Measurements from ENCODE around the gene MED22.
"Not testable (repeated sequence)": the region's sequence is repeated elsewhere in the genome, so short reads cannot be mapped to it uniquely, and the experiment has no call there.

MED22 gene

DNA sequence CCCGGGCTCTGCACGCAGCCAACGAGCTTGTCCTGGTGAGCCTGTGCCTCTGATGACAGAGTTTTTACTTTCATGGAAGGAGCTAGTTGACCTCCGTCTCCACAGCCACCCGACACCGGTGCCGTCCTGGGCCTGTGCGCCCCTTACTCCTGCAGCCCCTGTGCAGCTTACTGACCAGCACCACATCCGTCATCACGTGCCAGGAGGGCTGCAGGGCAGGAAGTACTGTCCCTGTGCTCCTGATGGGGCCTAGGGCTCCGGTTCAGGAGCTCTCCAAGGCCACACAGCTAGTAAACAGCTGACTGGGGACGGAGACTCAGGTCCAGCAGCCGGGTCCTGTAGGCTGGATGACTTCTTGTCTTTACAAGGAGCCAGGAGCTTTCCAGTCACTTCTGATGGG, 38.4 kb upstream of the MED22 start:
- Histone ChIP-seq H3K4me3 (ENCODE audit: low read length) (no peak overlapping the region), H3K9me3 (ENCODE audit: control insufficient read depth, low read length) (no peaks in the 10 kb centered on the region), H3K36me3 (ENCODE audit: control insufficient read depth, insufficient read depth, low read length, severe bottlenecking) (no peaks in the 10 kb centered on the region), H3K27me3 (replicated peaks; ENCODE audit: control insufficient read depth, insufficient read depth, low read length) (peaks cover 6% of the 10 kb centered on the region), H3K4me1 (ENCODE audit: control insufficient read depth, insufficient read depth, low read length) (no peaks in the 10 kb centered on the region), H3K9ac (ENCODE audit: low read length) (no peak overlapping the region)
- DNase-seq (ENCODE audit: low read depth) = no peak

DNA sequence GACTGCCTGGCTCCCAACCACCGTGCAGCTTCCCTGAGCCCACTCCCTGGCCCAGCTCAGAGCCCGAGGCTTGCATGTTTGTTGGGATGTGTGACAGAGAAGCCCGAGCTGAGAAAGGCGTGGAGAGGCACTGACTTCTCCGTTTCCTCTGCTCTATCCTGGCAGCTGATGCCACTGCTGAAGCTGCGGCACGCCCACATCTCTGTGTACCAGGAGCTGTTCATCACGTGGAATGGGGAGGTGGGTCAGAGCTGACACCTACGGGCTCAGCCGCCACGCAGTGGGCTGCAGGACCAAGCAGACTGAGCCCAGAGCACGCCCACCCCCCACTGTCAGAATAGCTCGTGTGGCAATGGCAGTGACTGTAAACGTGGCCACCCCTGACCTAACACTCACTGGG, 37.5 kb upstream of the MED22 start:
- no peak for DNase-seq (ENCODE audit: low read depth)
- H3K36me3 ChIP-seq (ENCODE audit: control insufficient read depth, insufficient read depth, low read length, severe bottlenecking) = no peaks in the 10 kb centered on the region
- H3K4me3 ChIP-seq (ENCODE audit: low read length) = no peak overlapping the region
- peaks cover 4% of the 10 kb centered on the region for H3K27me3 ChIP-seq (replicated peaks; ENCODE audit: control insufficient read depth, insufficient read depth, low read length)
- H3K4me1 ChIP-seq (ENCODE audit: control insufficient read depth, insufficient read depth, low read length) = no peaks in the 10 kb centered on the region
- H3K9ac ChIP-seq (ENCODE audit: low read length) = no peak overlapping the region
- no peaks in the 10 kb centered on the region for H3K9me3 ChIP-seq (ENCODE audit: control insufficient read depth, low read length)

DNA sequence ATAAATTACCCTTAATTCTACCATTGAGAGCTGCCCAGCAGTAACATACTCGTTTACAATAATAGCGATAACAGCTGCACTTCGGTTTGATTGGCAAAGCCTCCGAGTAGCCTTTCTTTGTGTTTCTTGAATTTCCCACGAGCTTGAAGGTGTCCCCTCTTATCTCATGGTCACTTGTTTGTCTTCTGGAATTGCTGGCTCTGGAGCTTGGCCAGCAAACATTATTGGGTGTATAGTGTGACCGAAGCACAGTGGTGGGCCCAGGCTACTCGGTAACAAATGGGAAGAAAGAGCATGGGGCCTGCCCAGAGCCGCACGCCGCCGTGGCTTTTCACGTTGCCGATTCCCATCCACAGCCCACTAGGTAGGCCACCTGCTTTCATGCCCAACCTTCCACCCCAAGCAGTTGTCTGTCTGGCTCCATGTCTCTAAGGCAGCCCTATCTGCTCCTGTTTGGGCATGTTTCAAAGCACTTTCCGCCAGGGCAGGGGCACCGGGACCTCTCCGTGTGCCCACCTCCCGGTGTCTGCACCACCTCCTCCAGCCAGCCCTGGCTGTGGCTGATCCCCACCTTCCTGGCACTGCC, 36.9 kb upstream of the MED22 start:
- Histone ChIP-seq H3K4me3 (ENCODE audit: low read length) (no peak overlapping the region), H3K4me1 (ENCODE audit: control insufficient read depth, insufficient read depth, low read length) (no peaks in the 10 kb centered on the region), H3K9me3 (ENCODE audit: control insufficient read depth, low read length) (no peaks in the 10 kb centered on the region), H3K27me3 (replicated peaks; ENCODE audit: control insufficient read depth, insufficient read depth, low read length) (no peaks in the 10 kb centered on the region), H3K9ac (ENCODE audit: low read length) (no peak overlapping the region), H3K36me3 (ENCODE audit: control insufficient read depth, insufficient read depth, low read length, severe bottlenecking) (no peaks in the 10 kb centered on the region)
- no peak for DNase-seq (ENCODE audit: low read depth)

GRCh38 chr9:133383438-133383837, 35.5 kb upstream of the MED22 start:
- Histone ChIP-seq H3K4me3 (ENCODE audit: low read length) (no peak overlapping the region), H3K27me3 (replicated peaks; ENCODE audit: control insufficient read depth, insufficient read depth, low read length) (no peaks in the 10 kb centered on the region), H3K9ac (ENCODE audit: low read length) (no peak overlapping the region), H3K36me3 (ENCODE audit: control insufficient read depth, insufficient read depth, low read length, severe bottlenecking) (no peaks in the 10 kb centered on the region), H3K9me3 (ENCODE audit: control insufficient read depth, low read length) (no peaks in the 10 kb centered on the region), H3K4me1 (ENCODE audit: control insufficient read depth, insufficient read depth, low read length) (peaks cover 6% of the 10 kb centered on the region)
- no peak for DNase-seq (ENCODE audit: low read depth)

DNA sequence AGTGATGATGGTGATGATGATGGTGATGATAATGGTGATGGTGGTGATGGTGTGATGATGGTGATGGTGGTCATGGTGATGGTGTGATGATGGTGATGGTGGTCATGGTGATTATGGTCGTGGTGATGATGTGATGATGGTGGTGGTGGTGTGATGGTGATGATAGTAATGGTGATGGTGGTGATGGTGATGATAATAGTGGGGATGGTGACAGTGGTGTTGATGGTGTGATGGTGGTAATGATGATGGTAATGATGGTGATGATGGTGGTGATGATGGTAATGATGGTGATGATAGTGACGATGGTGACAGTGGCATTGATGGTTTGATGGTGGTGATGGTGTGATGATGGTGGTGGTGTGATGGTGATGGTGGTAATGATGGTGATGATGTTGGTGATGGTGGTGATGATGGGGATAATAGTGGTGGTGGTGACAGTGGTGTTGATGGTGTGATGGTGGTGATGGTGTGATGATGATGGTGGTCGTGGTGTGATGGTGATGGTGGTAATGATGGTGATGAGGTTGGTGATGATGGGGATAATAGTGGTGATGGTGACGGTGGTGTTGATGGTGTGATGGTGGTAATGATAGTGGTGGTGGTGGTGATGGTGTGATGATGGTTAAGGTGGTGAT, 34.7 kb upstream of the MED22 start:
- Histone ChIP-seq H3K9ac (ENCODE audit: low read length) (no peak overlapping the region), H3K4me3 (ENCODE audit: low read length) (no peak overlapping the region)
- DNase-seq (ENCODE audit: low read depth) = no peak

DNA sequence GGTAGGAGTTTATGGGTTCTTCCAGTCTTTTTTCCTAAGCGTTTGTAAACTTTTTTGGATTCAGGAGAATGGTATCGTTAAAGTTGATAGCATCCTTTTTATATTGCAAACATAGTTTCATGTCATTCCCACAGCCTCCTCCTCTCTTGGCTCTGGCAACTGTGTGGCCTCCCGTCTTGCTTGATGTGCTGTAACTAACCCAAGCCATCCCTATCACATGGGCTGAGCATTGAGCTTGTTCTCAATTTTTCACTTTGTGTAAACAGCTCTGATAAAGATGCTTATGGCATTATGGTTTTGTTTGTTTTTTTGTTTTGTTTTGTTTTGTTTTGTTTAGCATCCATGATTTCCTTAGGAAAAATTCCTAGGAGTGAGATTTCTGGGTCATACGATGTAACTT, 32.8 kb upstream of the MED22 start:
- no peak for DNase-seq (ENCODE audit: low read depth)
- Histone ChIP-seq H3K9ac (ENCODE audit: low read length) (no peak overlapping the region), H3K36me3 (ENCODE audit: control insufficient read depth, insufficient read depth, low read length, severe bottlenecking) (no peaks in the 10 kb centered on the region), H3K9me3 (ENCODE audit: control insufficient read depth, low read length) (no peaks in the 10 kb centered on the region), H3K4me1 (ENCODE audit: control insufficient read depth, insufficient read depth, low read length) (peaks cover 22% of the 10 kb centered on the region), H3K4me3 (ENCODE audit: low read length) (no peak overlapping the region), H3K27me3 (replicated peaks; ENCODE audit: control insufficient read depth, insufficient read depth, low read length) (no peaks in the 10 kb centered on the region)

More for the DNA sequence above, 34.7 kb upstream of the MED22 start:
- Histone ChIP-seq H3K9me3 (ENCODE audit: control insufficient read depth, low read length) (no peaks in the 10 kb centered on the region), H3K36me3 (ENCODE audit: control insufficient read depth, insufficient read depth, low read length, severe bottlenecking) (no peaks in the 10 kb centered on the region), H3K27me3 (replicated peaks; ENCODE audit: control insufficient read depth, insufficient read depth, low read length) (no peaks in the 10 kb centered on the region), H3K4me1 (ENCODE audit: control insufficient read depth, insufficient read depth, low read length) (peaks cover 14% of the 10 kb centered on the region)

DNA sequence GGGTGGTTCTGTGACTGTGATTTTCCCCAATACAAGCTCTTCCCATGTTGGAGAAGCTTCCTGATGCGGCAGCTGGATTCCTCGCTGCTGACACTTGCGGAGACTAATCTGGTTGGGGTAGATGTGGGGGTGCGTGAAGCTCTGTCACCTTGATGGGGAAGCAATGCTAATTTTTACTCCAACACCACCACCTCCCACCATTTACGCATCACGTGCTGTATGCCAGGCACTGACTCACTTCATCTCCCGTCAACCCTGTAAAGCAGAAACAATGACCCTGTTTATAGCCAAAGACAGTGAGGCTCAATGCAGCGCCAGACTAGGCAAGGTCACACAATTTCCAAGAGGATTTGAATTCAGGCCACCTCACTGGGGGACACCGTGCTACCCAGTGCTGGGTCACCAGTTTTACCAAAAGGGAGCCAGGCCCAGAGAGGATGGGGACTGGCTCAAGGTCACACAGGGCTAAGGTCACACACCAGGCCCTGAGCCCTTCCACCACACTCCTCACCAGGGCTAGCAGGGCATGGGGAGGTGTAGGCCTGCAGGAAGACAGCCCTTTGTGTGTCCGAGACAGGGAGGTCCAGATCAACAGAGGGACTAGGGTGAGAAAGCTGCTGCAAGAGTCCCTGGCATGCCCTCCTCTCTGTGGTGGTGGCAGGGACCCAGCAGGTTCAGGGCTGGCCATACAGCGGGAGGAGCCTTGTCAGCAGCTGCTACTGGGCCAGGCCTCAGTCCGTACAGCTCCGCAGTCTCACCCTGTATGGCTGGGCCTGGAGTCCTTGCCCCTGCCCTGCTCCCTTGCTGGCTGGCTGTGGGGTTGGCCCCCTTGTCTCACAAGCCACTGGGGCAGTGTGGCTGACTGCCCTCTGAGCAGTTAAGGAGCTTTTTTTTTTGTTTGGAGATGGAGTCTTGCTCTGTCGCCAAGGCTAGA, 31.5 kb upstream of the MED22 start:
- H3K4me3 ChIP-seq (ENCODE audit: low read length) = no peak overlapping the region
- no peak for DNase-seq (ENCODE audit: low read depth)

DNA sequence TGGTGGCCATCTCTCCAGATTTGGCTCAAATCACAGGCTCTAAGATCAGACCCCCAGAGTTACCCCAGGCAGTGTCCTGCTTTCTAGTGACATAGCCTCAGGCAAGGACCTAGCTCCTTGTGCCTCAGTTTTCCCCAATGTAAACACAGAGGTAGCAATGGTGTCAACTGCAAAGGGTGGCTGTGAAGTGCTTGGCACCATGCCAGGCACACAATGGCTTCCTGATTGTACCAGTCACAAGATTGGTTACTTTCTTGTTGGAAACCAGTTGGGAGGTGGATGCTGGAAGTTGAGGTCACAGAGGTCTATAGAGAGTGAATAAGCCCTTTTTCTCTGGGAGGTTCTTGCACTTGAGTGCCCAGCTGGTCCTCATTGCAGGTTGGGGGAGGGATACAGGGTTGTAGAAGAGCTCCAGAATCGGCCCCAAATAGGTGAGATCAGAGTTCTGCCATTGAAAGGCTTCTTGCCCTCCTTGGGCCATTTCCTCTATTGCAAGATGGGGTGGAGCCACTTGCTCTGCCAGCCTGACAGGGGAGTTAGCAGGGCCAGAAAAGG, 30.6 kb upstream of the MED22 start:
- DNase-seq (ENCODE audit: low read depth) = no peak

More for the DNA sequence above, 31.5 kb upstream of the MED22 start:
- Histone ChIP-seq H3K36me3 (ENCODE audit: control insufficient read depth, insufficient read depth, low read length, severe bottlenecking) (no peaks in the 10 kb centered on the region), H3K9me3 (ENCODE audit: control insufficient read depth, low read length) (no peaks in the 10 kb centered on the region), H3K27me3 (replicated peaks; ENCODE audit: control insufficient read depth, insufficient read depth, low read length) (no peaks in the 10 kb centered on the region), H3K9ac (ENCODE audit: low read length) (no peak overlapping the region), H3K4me1 (ENCODE audit: control insufficient read depth, insufficient read depth, low read length) (peaks cover 22% of the 10 kb centered on the region)

GRCh38 chr9:133377721-133378216, 29.8 kb upstream of the MED22 start:
- Histone ChIP-seq H3K9me3 (ENCODE audit: control insufficient read depth, low read length) (no peaks in the 10 kb centered on the region), H3K9ac (ENCODE audit: low read length) (no peak overlapping the region), H3K27me3 (replicated peaks; ENCODE audit: control insufficient read depth, insufficient read depth, low read length) (no peaks in the 10 kb centered on the region), H3K36me3 (ENCODE audit: control insufficient read depth, insufficient read depth, low read length, severe bottlenecking) (peaks cover 4% of the 10 kb centered on the region), H3K4me3 (ENCODE audit: low read length) (no peak overlapping the region), H3K4me1 (ENCODE audit: control insufficient read depth, insufficient read depth, low read length) (peaks cover 37% of the 10 kb centered on the region)
- DNase-seq (ENCODE audit: low read depth) = peak; percentile 44

More for the DNA sequence above, 30.6 kb upstream of the MED22 start:
- Histone ChIP-seq H3K27me3 (replicated peaks; ENCODE audit: control insufficient read depth, insufficient read depth, low read length) (no peaks in the 10 kb centered on the region), H3K4me3 (ENCODE audit: low read length) (no peak overlapping the region), H3K9me3 (ENCODE audit: control insufficient read depth, low read length) (no peaks in the 10 kb centered on the region), H3K4me1 (ENCODE audit: control insufficient read depth, insufficient read depth, low read length) (peaks cover 30% of the 10 kb centered on the region), H3K36me3 (ENCODE audit: control insufficient read depth, insufficient read depth, low read length, severe bottlenecking) (no peaks in the 10 kb centered on the region), H3K9ac (ENCODE audit: low read length) (no peak overlapping the region)

DNA sequence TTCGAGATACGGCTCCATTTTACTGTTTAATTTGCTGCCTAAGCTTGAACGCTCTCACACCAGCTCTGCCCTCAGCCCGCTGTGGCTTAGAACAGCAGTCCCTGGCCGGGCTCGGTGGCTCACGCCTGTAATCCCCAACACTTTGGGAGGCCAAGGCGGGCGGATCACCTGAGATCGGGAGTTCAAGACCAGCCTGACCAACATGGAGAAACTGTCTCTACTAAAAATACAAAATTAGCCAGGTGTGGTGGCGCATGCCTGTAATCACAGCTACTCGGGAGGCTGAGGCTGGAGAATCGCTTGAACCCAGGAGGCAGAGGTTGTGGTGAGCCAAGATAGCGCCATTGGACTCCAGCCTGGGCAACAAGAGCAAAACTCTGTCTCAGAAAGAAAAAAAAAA, 29.3 kb upstream of the MED22 start:
- H3K9me3 ChIP-seq (ENCODE audit: control insufficient read depth, low read length); DNase-seq (ENCODE audit: low read depth); H3K27me3 ChIP-seq (replicated peaks; ENCODE audit: control insufficient read depth, insufficient read depth, low read length); H3K36me3 ChIP-seq (ENCODE audit: control insufficient read depth, insufficient read depth, low read length, severe bottlenecking): not testable (repeated sequence)
- H3K4me3 ChIP-seq (ENCODE audit: low read length) = peak overlapping the region; percentile 86
- peak overlapping the region; percentile 89 for H3K9ac ChIP-seq (ENCODE audit: low read length)
- peaks cover 42% of the 10 kb centered on the region for H3K4me1 ChIP-seq (ENCODE audit: control insufficient read depth, insufficient read depth, low read length)

All from adipocyte (in vitro differentiated cells).